Ectodermal cell (in vitro differentiated cells): Measurements from ENCODE around the gene TRPM2.

Experiments
- H3K27ac ChIP-seq: 2 replicates; pipeline ENCODE4 v1.7.0; 2013; ENCODE audit warnings: mild to moderate bottlenecking, low read depth, low read length; ENCODE audit not compliant: insufficient read depth, poor library complexity, severe bottlenecking
- H3K27me3 ChIP-seq: 2 replicates; pipeline ENCODE4 v1.7.0; 2013; ENCODE audit warnings: mild to moderate bottlenecking, low read length; ENCODE audit not compliant: insufficient read depth, control insufficient read depth, poor library complexity, severe bottlenecking
- H3K36me3 ChIP-seq: one replicate; pipeline ENCODE4 v1.7.0; 2013; ENCODE audit warnings: low read length; ENCODE audit not compliant: control insufficient read depth, insufficient read depth
- H3K4me1 ChIP-seq: one replicate; pipeline ENCODE4 v1.7.0; 2013; ENCODE audit warnings: low read length; ENCODE audit not compliant: control insufficient read depth, insufficient read depth
- H3K4me3 ChIP-seq: 2 replicates; pipeline ENCODE4 v1.7.0; 2013; ENCODE audit warnings: low read depth, low read length, control low read depth; ENCODE audit not compliant: insufficient read depth
- H3K9me3 ChIP-seq: 2 replicates; pipeline ENCODE4 v1.7.0; 2013; ENCODE audit warnings: mild to moderate bottlenecking, low read length, moderate library complexity; ENCODE audit not compliant: control insufficient read depth
- WGBS, 2 experiments: methylation state at CpG; one replicate each; pipeline ENCODE4 v1.1.7; 2013; ENCODE audit warnings: missing lambda C conversion rate in 2 of 2; 5-methylcytosine and 5-hydroxymethylcytosine counted together

The TRPM2 gene

DNA sequence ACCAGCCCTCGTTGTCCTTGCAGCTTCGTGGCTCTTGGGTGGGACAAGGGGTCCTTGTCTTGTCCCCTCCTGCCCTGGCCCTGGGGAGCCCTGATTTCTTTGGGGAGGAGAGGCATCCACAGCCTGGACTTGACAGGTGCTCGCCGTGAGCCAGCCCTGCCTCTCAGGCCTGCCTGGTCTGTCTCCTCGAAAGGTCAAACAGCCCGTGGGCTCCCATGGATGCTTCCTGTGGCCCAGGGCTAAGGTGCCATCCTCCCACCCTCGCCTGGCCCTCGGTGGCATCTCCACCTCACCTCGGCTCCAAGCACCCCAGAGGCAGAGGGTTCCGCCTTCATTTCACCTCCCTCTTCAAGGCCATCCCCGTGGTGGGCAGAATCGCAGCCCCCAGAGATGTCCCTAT, 110.9 kb downstream of the TRPM2 start:
- no peaks in the 10 kb centered on the region for H3K36me3 ChIP-seq
- H3K27ac ChIP-seq, result no peak overlapping the region
- no peak overlapping the region for H3K4me3 ChIP-seq
- no peaks in the 10 kb centered on the region for H3K27me3 ChIP-seq
- H3K9me3 ChIP-seq, result no peaks in the 10 kb centered on the region
- WGBS, 2 experiments, result 92 to 93% methylated on average over 12 of the region's 12 CpGs
- no peaks in the 10 kb centered on the region for H3K4me1 ChIP-seq

GRCh38 chr21:44466351-44466954, 113.0 kb downstream of the TRPM2 start:
- no peaks in the 10 kb centered on the region for H3K27me3 ChIP-seq
- no peak overlapping the region for H3K4me3 ChIP-seq
- no peak overlapping the region for H3K27ac ChIP-seq
- H3K9me3 ChIP-seq, result no peaks in the 10 kb centered on the region
- H3K36me3 ChIP-seq, result no peaks in the 10 kb centered on the region
- no peaks in the 10 kb centered on the region for H3K4me1 ChIP-seq
- 92 to 95% methylated on average over 16 of the region's 16 CpGs for WGBS, 2 experiments

DNA sequence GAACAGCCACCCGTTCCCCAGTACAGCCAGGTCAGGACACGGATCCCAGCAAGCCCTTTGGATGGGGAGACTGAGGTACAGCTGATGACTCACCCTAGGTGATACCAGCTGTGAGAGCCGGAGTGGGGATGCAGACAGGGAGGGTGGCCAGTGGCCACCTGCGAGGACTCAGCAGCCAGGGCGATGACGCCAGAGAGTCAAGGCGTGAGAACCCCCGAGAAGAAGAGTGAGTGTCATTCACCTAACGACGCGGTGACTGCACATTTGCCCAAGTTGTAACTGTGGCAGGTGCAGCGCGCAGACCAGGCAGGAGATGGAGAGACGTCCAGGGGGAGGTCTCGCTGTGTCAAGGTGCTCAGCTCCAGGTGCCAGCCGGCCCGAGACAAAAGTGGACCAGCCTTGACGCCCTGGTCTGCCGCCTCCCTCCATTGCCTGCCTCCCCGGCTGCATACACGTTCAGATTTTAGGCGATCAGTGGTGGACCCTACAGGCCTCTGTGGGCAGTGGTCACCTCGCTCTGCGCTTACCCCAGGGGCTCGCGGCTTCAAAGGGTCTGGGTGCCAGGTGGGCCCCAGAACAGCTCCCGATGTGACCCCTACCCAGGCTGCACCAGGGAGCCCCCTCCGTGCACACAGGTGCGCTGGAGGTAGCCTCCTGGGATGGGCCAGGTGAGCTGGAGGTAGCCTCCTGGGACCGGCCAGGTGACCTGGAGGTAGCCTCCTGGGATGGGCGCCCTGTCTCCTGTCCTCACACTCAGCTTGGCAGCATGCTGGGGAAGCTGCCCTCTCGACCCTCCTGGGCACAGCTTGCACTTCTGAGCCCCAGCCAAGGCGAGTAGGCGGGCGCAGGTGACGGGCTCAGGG, 113.8 kb downstream of the TRPM2 start:
- H3K4me3 ChIP-seq, result no peak overlapping the region
- 94% methylated on average over 36 of the region's 36 CpGs for WGBS, 2 experiments

GRCh38 chr21:44467859-44468195, 114.4 kb downstream of the TRPM2 start:
- WGBS, 2 experiments, result 95 to 96% methylated on average over 15 of the region's 15 CpGs
- H3K4me1 ChIP-seq, result no peaks in the 10 kb centered on the region
- no peak overlapping the region for H3K27ac ChIP-seq
- no peak overlapping the region for H3K4me3 ChIP-seq
- no peaks in the 10 kb centered on the region for H3K36me3 ChIP-seq
- H3K27me3 ChIP-seq, result no peaks in the 10 kb centered on the region
- no peaks in the 10 kb centered on the region for H3K9me3 ChIP-seq

More for the DNA sequence above, 113.8 kb downstream of the TRPM2 start:
- Histone ChIP-seq H3K27ac (no peak overlapping the region), H3K4me1 (no peaks in the 10 kb centered on the region), H3K27me3 (no peaks in the 10 kb centered on the region), H3K9me3 (no peaks in the 10 kb centered on the region), H3K36me3 (no peaks in the 10 kb centered on the region)

- no peaks in the 10 kb centered on the region for H3K27me3 ChIP-seq
- H3K27ac ChIP-seq, result no peak overlapping the region
- no peak overlapping the region for H3K4me3 ChIP-seq
- no peaks in the 10 kb centered on the region for H3K9me3 ChIP-seq
- no peaks in the 10 kb centered on the region for H3K36me3 ChIP-seq
- H3K4me1 ChIP-seq, result no peaks in the 10 kb centered on the region
These were observed 117.9 kb downstream of the TRPM2 start for GRCh38 chr21:44471341-44471740.

DNA sequence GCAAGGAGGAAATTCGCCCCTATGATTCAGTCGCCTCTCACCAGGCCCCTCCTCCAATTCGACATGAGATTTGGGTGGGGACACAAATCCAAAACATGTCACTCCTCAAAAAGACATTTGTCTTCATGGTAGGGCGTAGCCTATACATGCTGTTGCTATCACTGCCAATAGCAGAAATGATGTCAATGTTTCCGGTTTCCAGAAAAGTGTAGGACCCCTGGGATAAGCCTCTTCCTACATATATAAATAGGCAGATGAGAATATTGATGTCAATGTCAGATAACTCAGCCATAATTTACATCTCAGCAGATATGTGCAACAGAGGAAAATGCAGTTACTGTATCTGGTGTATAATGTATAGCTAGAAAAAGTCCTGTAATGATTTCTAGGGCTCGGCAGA, 118.6 kb downstream of the TRPM2 start:
- Histone ChIP-seq H3K4me1 (no peaks in the 10 kb centered on the region), H3K4me3 (no peak overlapping the region), H3K36me3 (no peaks in the 10 kb centered on the region), H3K27me3 (no peaks in the 10 kb centered on the region), H3K27ac (no peak overlapping the region), H3K9me3 (no peaks in the 10 kb centered on the region)
- 93 to 94% methylated on average over 6 of the region's 6 CpGs for WGBS, 2 experiments

DNA sequence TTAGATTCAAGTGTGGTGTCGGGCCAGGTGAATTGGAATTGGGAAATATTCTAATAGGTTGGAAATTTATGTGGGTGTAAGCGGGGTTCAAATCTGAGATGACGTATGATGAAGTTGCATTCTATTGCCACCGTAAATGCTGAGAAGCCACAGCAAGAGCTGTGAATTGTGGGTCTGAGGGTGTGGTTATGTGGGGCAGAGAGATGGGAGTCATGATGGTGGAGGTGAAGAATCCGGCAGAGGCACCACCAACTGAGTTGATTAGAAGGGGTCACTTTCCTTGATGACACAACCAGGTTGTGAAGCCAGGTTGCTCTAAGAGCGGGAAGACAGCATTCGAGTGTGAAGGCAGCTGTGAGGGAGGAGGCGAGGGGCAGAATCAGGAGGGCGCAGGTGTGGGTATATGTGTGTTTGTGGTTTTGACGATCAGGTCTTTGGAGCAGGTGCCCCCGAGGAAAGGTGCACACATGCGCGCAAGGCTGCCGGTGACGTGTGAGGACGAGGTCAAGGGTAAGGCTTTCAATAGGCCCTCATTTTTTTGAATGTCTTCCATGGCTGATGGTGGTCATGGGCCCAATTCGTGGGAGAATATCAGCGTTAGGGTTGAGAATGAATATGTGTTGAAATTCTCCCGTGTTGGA, 120.6 kb downstream of the TRPM2 start:
- Histone ChIP-seq H3K36me3 (no peaks in the 10 kb centered on the region), H3K9me3 (no peaks in the 10 kb centered on the region), H3K4me1 (no peaks in the 10 kb centered on the region), H3K27me3 (no peaks in the 10 kb centered on the region), H3K4me3 (no peak overlapping the region), H3K27ac (no peak overlapping the region)
- 93 to 94% methylated on average over 18 of the region's 19 CpGs for WGBS, 2 experiments

- 94% methylated on average over 17 of the region's 17 CpGs for WGBS, 2 experiments
- no peak overlapping the region for H3K27ac ChIP-seq
- no peaks in the 10 kb centered on the region for H3K4me1 ChIP-seq
- H3K27me3 ChIP-seq, result no peaks in the 10 kb centered on the region
- no peaks in the 10 kb centered on the region for H3K36me3 ChIP-seq
- H3K9me3 ChIP-seq, result no peaks in the 10 kb centered on the region
- H3K4me3 ChIP-seq, result no peak overlapping the region
These were observed 121.9 kb downstream of the TRPM2 start for GRCh38 chr21:44475266-44475845.

DNA sequence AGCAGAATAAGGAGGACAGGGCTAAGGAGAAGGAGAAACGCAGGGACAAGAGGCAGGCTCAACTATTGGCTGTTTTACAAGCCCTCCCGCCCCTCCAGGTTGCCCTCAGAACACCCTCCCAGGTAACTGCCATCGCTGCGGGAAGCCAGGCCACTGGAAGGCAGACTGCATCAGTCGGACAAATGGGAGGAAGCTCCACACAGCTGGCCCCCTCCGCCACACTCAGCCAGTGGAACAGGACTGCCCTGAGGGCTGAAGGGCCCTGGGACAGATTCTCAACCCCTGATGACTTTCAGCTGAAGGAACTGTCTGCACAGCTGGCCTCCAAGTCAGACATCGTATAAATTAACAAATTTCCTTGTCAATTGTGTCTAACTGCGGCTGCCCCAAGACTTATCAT, 123.7 kb downstream of the TRPM2 start:
- no peaks in the 10 kb centered on the region for H3K4me1 ChIP-seq
- H3K27me3 ChIP-seq, result no peaks in the 10 kb centered on the region
- no peak overlapping the region for H3K4me3 ChIP-seq
- H3K9me3 ChIP-seq, result no peaks in the 10 kb centered on the region
- 85 to 87% methylated on average over 7 to 8 of the region's 8 CpGs for WGBS, 2 experiments
- no peaks in the 10 kb centered on the region for H3K36me3 ChIP-seq
- no peak overlapping the region for H3K27ac ChIP-seq

DNA sequence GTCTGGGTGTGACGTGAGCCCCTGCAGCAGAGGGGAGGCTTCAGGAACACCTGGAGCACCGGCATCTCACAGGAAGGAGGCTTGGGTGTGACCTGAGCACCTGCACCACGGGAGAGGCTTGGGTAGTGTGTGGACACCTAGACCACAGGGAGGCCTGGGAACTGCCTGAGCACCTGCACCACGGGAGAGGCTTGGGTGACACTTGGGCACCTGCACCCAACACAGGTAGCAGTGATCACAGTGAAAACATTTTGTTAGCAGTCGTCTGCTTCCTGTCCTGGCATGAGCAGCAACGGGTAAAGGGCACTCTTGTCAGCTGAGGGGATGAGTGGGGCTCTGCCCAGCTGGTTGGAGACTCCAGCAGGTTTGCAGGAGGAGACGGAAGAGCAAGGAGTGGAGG, 124.3 kb downstream of the TRPM2 start:
- Histone ChIP-seq H3K27me3 (no peaks in the 10 kb centered on the region), H3K4me1 (no peaks in the 10 kb centered on the region), H3K9me3 (no peaks in the 10 kb centered on the region), H3K4me3 (no peak overlapping the region), H3K36me3 (no peaks in the 10 kb centered on the region), H3K27ac (no peak overlapping the region)
- WGBS, 2 experiments, result 87 to 90% methylated on average over 7 of the region's 7 CpGs
